HepG2 (cell line): ENCODE results near the gene ELP4. TPM values are rescaled to one million over a fixed set of nuclear protein-coding genes. Genes with fewer than 3 reads are reported as not detected.

ENCODE experiments used
- ATAC-seq: fragments of 200-7000 bp; cut with Tn5 transposase; 3 replicates; pipeline ENCODE4 v1.9.1; 2020; ENCODE audit warnings: mild to moderate bottlenecking, moderate library complexity
- BruUV-seq: library from RNA; stranded (reverse); fragments of 400-500 nt; replicated peaks from 2 replicates; lab custom pipeline; 2021; lab: Mats Ljungman, UMichigan
- CTCF ChIA-PET: fragments of 300-600 bp; formaldehyde crosslinking; extraction: SDS; loops from one replicate; lab custom pipeline; 2021; ENCODE audit warnings: low total read pairs, inconsistent platforms, low intra/inter-chr PET ratio; lab: Yijun Ruan, JAX
- POLR2A ChIA-PET: fragments of 350-600 bp; sonication (Branson Sonifier 250); formaldehyde crosslinking; loops from one replicate; lab custom pipeline; 2020; ENCODE audit warnings: antibody characterized with exemption, inconsistent platforms; lab: Yijun Ruan, JAX
- DNase-seq: peaks from one replicate; pipeline ENCODE4 v3.0.0-alpha.2; 2015; ENCODE audit warnings: low spot score
- FAIRE-seq: peaks from 3 replicates; lab custom pipeline; 2011; peaks lifted over from hg19 to GRCh38; lab: Jason Lieb, UNC
- H2AFZ ChIP-seq: one replicate; pipeline ENCODE4 v1.6.1; 2011; ENCODE audit warnings: low read length, inconsistent platforms
- H3K27ac ChIP-seq: fragments of 300-600 bp; 3 replicates; pipeline ENCODE4 v1.8.0; 2011; ENCODE audit warnings: mixed run types, mild to moderate bottlenecking, mixed read lengths, low read length, inconsistent platforms; ENCODE audit not compliant: insufficient read depth; ENCODE audit errors: extremely low read length
- H3K27me3 ChIP-seq, 2 experiments: fragments of 200-600 bp in 1 of 2; 2 replicates in 1 of 2; 3 replicates in 1 of 2; pipeline versions ENCODE4 v1.6.0 to v1.8.0; 2011; ENCODE audit warnings: low read length in 2 of 2, mild to moderate bottlenecking in 2 of 2, moderate library complexity in 2 of 2, inconsistent platforms in 1 of 2; ENCODE audit not compliant: insufficient read depth in 2 of 2, control insufficient read depth in 1 of 2
- H3K36me3 ChIP-seq, 2 experiments: fragments of 200-600 bp in 1 of 2; replicated peaks in 1 of 2; 2 replicates in 1 of 2; 3 replicates in 1 of 2; pipeline versions ENCODE4 v1.5.1 to v1.8.0; 2011; ENCODE audit warnings: low read length in 2 of 2, inconsistent platforms in 1 of 2; ENCODE audit not compliant: insufficient read depth in 2 of 2, control insufficient read depth in 1 of 2
- H3K4me1 ChIP-seq: 2 replicates; pipeline ENCODE4 v1.5.1; 2012; ENCODE audit warnings: low read length, inconsistent platforms; ENCODE audit not compliant: insufficient read depth
- H3K4me2 ChIP-seq: 2 replicates; pipeline ENCODE4 v1.6.0; 2011; ENCODE audit warnings: low read depth, low read length, inconsistent platforms
- H3K4me3 ChIP-seq, 3 experiments: fragments of 200-600 bp in 1 of 3; sonication (generic), shearing (Covaris generic) in 1 of 3; replicated peaks in 1 of 3; 2 replicates each; pipeline ENCODE4 v1.5.1; 2011 to 2016; ENCODE audit warnings: low read length in 3 of 3, inconsistent platforms in 2 of 3, low read depth in 2 of 3, mild to moderate bottlenecking in 2 of 3, control low read depth in 1 of 3, mixed read lengths in 1 of 3; ENCODE audit not compliant: insufficient read depth in 1 of 3
- H3K79me2 ChIP-seq: one replicate; pipeline ENCODE4 v1.6.1; 2011; ENCODE audit warnings: low read length, inconsistent platforms; ENCODE audit not compliant: insufficient read depth
- H3K9ac ChIP-seq: 2 replicates; pipeline ENCODE4 v1.6.0; 2011; ENCODE audit warnings: mild to moderate bottlenecking, low read depth, low read length, inconsistent platforms; ENCODE audit not compliant: insufficient read depth
- H3K9me3 ChIP-seq: 2 replicates; pipeline ENCODE4 v1.5.1; 2012; ENCODE audit warnings: mild to moderate bottlenecking, low read length
- H4K20me1 ChIP-seq: 2 replicates; pipeline ENCODE4 v1.6.0; 2011; ENCODE audit warnings: inconsistent platforms, mild to moderate bottlenecking, low read length, moderate library complexity; ENCODE audit not compliant: insufficient read depth
- HNRNPUL1 ChIP-seq: fragments of 200-400 bp; formaldehyde crosslinking; IDR thresholded peaks from 2 replicates; pipeline ENCODE4 v1.6.1; 2017; ENCODE audit warnings: low read depth, mild to moderate bottlenecking, low read length, moderate library complexity
- RFX3 ChIP-seq: IDR thresholded peaks from 2 replicates; pipeline ENCODE4 v1.6.1; 2016; ENCODE audit warnings: missing biosample characterization, missing genetic modification reagents
- SNRNP70 ChIP-seq: fragments of 200-400 bp; formaldehyde crosslinking; IDR thresholded peaks from 2 replicates; pipeline ENCODE4 v1.6.1; 2017; ENCODE audit warnings: mild to moderate bottlenecking, low read depth, low read length, moderate library complexity
- SP5 ChIP-seq: IDR thresholded peaks from 2 replicates; pipeline ENCODE4 v1.6.1; 2016; ENCODE audit warnings: low read depth, borderline replicate concordance
- ZBTB4 ChIP-seq: sonication (generic); formaldehyde crosslinking; IDR thresholded peaks from 2 replicates; pipeline ENCODE4 v1.4.0; 2020; ENCODE audit warnings: missing genetic modification reagents, mild to moderate bottlenecking, borderline replicate concordance
- ZNF615 ChIP-seq: sonication (generic); formaldehyde crosslinking; IDR thresholded peaks from 2 replicates; pipeline ENCODE4 v1.5.0; 2020; ENCODE audit warnings: mild to moderate bottlenecking, missing genetic modification reagents, borderline replicate concordance
- WGBS: methylation state at CpG from one replicate; pipeline ENCODE4 v1.1.6; 2017; ENCODE audit warnings: low lambda C conversion rate; 5-methylcytosine and 5-hydroxymethylcytosine counted together
- in situ Hi-C: cut with HindIII; loops from 2 replicates; pipeline ENCODE4 v1.10.0; 2017; ENCODE audit warnings: low pct_unique_long_range_greater_than_20kb; ENCODE audit not compliant: extremely low pct_ligation_motif_present
- intact Hi-C: fragments of 100-400 bp; cut with micrococcal nuclease; formaldehyde crosslinking; loops from one replicate; pipeline ENCODE4 v1.10.0; 2022; ENCODE audit not compliant: unreplicated experiment
- polyA plus RNA-seq, 8 experiments: library from polyadenylated mRNA; depleted of rRNA in 3 of 8; stranded (reverse) in 7 of 8; unstranded in 1 of 8; fragments of >200 nt; fragmentation: Illumina TruSeq in 4 of 8; extraction: Trizol in 4 of 8; gene quantifications; 2 replicates each; pipeline versions ENCODE4 v1.2.1 to v1.2.3, GENCODE V29; 2011 to 2016; ENCODE audit warnings: low read depth in 4 of 8, missing spikeins in 1 of 8, mixed read lengths in 1 of 8; ENCODE audit not compliant: insufficient read depth in 1 of 8
- total RNA-seq, 5 experiments: library from RNA; depleted of rRNA; stranded (reverse); fragments of >200 nt; fragmentation: Illumina TruSeq; extraction: Trizol; gene quantifications; 2 replicates each; pipeline ENCODE4 v1.2.3, GENCODE V29; 2016; ENCODE audit warnings: low read depth in 1 of 5

Gene ELP4
- total and polyA plus RNA-seq, 2 of the 13 experiments (the other 11 are each of a cell fraction or from before 2014, with no cell fraction given): 12.8 to 19.1 TPM

GRCh38 chr11:31607914-31608313, 98.3 kb downstream of the ELP4 start:
- Histone ChIP-seq H3K4me2 (no peak overlapping the region), H2AFZ (no peak overlapping the region), H3K9me3 (no peaks in the 10 kb centered on the region), H3K9ac (no peak overlapping the region), H3K27ac (no peak overlapping the region), H3K4me3 (no peak overlapping the region), H3K79me2 (no peaks in the 10 kb centered on the region), H4K20me1 (no peaks in the 10 kb centered on the region), H3K4me1 (no peaks in the 10 kb centered on the region; the same call in 1 of the 2 replicates), H3K27me3 (no peaks in the 10 kb centered on the region), H3K36me3 (no peaks in the 10 kb centered on the region)
- DNase-seq (no peak), FAIRE-seq (no peak), ATAC-seq (no peak)
- intact Hi-C loops (no loop called here), in situ Hi-C loops (no loop called here)
- POLR2A ChIA-PET: no interaction called here
- WGBS: 97% methylated on average over 3 of the region's 3 CpGs
- CTCF ChIA-PET: no interaction called here
- TF ChIP-seq ZBTB4 (CRISPR knock-in tag): no peak
- no peak for TF ChIP-seq ZNF615 (CRISPR knock-in tag)
- TF ChIP-seq SP5 (CRISPR knock-in tag): no peak
- no peak for TF ChIP-seq RFX3 (CRISPR knock-in tag)
- no peak for TF ChIP-seq SNRNP70
- TF ChIP-seq HNRNPUL1: no peak
- no TSS peak for BruUV-seq
